Adrenal gland (tissue), 5 donors: Measurements from ENCODE around the gene PUS1.

Source experiments
- POLR2A ChIP-seq, 2 donors: fragments of 450-650 bp; IDR thresholded peaks; one replicate each; pipeline ENCODE4 v1.6.1; 2017; ENCODE audit warnings: antibody characterized with exemption in 2 of 2, mild to moderate bottlenecking in 2 of 2, moderate library complexity in 1 of 2
- TF ChIP-seq, protein P1 (sequence below), 6 experiments: fragments of 450-650 bp in 4 of 6; fragments of 200-600 bp in 2 of 6; sonication (generic) in 1 of 6; IDR thresholded peaks; 1 replicate in 5 of 6; 2 replicates in 1 of 6; pipeline versions ENCODE4 v1.5.1 to v1.8.0; 2016 to 2021; ENCODE audit warnings: antibody characterized with exemption in 6 of 6, mild to moderate bottlenecking in 2 of 6, moderate library complexity in 1 of 6
- donor health status: DM: no; HTN: no; CAD: no.

DNA sequence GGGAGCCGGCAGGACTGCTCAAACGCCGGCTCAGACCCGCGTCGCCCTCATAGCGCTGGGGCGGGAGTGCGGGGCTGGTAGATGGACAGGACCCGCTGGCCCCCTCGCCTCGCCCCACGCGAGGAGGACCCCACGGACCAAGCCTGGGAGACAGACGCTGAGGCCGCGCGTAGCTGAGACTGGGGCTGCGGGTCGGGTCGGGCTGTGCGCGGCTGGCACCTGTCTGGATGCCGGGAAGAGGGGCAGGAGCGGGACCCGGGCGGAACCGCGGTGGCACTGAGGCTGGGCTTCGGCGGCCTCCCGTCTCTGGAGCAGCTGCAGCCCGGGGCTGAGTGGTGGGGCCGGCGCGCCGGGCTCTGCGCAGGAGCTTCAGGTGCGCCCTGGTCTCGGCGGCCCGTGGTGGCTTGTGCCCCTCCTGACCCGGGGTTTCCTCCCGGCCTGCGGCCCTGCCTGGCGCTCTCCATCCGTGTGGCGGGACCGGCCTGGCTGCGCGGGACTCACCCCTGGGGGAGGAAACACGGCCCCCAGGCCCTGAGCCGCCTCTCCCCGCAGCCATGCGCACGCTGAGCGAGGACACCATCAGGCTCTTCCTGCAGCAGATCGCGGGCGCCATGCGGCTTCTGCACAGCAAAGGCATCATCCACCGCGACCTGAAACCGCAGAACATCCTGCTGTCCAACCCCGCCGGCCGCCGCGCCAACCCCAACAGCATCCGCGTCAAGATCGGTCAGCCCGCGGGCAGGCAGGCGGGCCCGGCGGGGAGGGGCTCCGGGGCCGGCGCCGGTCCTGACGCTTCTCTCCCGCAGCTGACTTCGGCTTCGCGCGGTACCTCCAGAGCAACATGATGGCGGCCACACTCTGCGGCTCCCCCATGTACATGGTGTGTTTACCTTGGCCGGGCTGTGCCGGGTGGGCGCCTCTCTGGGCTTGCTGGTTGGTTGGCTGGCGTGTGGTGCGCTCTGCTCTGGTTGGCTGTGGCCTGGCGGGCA, 20.7 kb upstream of the PUS1 start:
- TF ChIP-seq, protein P1, sequence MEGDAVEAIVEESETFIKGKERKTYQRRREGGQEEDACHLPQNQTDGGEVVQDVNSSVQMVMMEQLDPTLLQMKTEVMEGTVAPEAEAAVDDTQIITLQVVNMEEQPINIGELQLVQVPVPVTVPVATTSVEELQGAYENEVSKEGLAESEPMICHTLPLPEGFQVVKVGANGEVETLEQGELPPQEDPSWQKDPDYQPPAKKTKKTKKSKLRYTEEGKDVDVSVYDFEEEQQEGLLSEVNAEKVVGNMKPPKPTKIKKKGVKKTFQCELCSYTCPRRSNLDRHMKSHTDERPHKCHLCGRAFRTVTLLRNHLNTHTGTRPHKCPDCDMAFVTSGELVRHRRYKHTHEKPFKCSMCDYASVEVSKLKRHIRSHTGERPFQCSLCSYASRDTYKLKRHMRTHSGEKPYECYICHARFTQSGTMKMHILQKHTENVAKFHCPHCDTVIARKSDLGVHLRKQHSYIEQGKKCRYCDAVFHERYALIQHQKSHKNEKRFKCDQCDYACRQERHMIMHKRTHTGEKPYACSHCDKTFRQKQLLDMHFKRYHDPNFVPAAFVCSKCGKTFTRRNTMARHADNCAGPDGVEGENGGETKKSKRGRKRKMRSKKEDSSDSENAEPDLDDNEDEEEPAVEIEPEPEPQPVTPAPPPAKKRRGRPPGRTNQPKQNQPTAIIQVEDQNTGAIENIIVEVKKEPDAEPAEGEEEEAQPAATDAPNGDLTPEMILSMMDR (IDR thresholded peaks at IDR 0.05) = no peak
- no peak for TF ChIP-seq POLR2A (IDR thresholded peaks at IDR 0.05)
